ENCODE data around the gene LSM14A.
A peak's percentile ranks its signal among the peaks of the same experiment; 100 is the strongest.
"Not testable (repeated sequence)": the region's sequence is repeated elsewhere in the genome, so short reads cannot be mapped to it uniquely, and the experiment has no call there.

DNA sequence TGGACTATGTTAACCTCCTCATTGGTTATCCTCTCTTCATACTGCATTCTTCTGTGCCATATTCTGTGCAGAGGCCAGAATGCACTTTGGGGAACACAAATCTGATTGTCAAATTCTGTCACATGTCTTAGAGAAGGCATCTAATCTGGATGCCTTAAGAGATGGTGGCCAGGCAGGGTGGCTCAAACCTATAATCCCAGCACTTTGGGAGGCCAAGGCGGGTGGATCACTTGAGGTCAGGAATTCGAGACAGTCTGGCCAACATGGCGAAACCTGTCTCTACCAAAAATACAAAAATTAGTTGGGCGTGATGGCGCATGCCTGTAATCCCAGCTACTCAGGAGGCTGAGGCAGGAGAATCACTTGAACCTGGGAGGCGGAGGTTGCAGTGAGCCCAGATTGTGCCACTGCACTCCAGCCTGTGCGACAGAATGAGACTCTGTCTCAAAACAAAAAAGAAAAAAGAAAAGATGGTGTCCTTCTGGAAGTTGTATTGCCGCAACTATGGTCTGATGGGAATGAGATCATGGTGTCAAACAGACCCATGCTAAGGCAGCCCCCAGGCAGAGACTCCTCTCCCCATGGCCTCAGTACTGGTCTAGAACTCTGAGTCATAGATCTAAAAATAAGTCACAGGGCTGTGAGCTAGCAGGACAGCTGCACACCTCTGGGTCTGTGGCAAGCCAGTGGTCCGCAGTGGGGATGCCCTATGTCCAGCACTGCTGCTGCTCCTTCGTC lies 71.0 kb downstream of the LSM14A start:
- TF ChIP-seq, protein P1, sequence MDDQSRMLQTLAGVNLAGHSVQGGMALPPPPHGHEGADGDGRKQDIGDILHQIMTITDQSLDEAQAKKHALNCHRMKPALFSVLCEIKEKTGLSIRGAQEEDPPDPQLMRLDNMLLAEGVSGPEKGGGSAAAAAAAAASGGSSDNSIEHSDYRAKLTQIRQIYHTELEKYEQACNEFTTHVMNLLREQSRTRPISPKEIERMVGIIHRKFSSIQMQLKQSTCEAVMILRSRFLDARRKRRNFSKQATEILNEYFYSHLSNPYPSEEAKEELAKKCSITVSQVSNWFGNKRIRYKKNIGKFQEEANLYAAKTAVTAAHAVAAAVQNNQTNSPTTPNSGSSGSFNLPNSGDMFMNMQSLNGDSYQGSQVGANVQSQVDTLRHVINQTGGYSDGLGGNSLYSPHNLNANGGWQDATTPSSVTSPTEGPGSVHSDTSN (CRISPR knock-in tag; IDR thresholded peaks at IDR 0.05) = not testable (repeated sequence)
- TF ChIP-seq, protein P2, sequence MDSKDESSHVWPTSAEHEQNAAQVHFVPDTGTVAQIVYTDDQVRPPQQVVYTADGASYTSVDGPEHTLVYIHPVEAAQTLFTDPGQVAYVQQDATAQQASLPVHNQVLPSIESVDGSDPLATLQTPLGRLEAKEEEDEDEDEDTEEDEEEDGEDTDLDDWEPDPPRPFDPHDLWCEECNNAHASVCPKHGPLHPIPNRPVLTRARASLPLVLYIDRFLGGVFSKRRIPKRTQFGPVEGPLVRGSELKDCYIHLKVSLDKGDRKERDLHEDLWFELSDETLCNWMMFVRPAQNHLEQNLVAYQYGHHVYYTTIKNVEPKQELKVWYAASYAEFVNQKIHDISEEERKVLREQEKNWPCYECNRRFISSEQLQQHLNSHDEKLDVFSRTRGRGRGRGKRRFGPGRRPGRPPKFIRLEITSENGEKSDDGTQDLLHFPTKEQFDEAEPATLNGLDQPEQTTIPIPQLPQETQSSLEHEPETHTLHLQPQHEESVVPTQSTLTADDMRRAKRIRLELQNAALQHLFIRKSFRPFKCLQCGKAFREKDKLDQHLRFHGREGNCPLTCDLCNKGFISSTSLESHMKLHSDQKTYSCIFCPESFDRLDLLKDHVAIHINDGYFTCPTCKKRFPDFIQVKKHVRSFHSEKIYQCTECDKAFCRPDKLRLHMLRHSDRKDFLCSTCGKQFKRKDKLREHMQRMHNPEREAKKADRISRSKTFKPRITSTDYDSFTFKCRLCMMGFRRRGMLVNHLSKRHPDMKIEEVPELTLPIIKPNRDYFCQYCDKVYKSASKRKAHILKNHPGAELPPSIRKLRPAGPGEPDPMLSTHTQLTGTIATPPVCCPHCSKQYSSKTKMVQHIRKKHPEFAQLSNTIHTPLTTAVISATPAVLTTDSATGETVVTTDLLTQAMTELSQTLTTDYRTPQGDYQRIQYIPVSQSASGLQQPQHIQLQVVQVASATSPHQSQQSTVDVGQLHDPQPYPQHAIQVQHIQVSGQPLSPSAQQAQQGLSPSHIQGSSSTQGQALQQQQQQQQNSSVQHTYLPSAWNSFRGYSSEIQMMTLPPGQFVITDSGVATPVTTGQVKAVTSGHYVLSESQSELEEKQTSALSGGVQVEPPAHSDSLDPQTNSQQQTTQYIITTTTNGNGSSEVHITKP (tag by site-specific recombination; IDR thresholded peaks at IDR 0.05) = 0 out of 2 replicates have a peak, but pooled peaks have one; percentile 8
- TF ChIP-seq, protein P3, sequence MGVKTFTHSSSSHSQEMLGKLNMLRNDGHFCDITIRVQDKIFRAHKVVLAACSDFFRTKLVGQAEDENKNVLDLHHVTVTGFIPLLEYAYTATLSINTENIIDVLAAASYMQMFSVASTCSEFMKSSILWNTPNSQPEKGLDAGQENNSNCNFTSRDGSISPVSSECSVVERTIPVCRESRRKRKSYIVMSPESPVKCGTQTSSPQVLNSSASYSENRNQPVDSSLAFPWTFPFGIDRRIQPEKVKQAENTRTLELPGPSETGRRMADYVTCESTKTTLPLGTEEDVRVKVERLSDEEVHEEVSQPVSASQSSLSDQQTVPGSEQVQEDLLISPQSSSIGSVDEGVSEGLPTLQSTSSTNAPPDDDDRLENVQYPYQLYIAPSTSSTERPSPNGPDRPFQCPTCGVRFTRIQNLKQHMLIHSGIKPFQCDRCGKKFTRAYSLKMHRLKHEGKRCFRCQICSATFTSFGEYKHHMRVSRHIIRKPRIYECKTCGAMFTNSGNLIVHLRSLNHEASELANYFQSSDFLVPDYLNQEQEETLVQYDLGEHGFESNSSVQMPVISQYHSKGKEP (tag by site-specific recombination; IDR thresholded peaks at IDR 0.05) = not testable (repeated sequence)
- TF ChIP-seq, protein P4, sequence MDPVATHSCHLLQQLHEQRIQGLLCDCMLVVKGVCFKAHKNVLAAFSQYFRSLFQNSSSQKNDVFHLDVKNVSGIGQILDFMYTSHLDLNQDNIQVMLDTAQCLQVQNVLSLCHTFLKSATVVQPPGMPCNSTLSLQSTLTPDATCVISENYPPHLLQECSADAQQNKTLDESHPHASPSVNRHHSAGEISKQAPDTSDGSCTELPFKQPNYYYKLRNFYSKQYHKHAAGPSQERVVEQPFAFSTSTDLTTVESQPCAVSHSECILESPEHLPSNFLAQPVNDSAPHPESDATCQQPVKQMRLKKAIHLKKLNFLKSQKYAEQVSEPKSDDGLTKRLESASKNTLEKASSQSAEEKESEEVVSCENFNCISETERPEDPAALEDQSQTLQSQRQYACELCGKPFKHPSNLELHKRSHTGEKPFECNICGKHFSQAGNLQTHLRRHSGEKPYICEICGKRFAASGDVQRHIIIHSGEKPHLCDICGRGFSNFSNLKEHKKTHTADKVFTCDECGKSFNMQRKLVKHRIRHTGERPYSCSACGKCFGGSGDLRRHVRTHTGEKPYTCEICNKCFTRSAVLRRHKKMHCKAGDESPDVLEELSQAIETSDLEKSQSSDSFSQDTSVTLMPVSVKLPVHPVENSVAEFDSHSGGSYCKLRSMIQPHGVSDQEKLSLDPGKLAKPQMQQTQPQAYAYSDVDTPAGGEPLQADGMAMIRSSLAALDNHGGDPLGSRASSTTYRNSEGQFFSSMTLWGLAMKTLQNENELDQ (tag by site-specific recombination; IDR thresholded peaks at IDR 0.05; ENCODE audit: low read depth) = not testable (repeated sequence)
- TF ChIP-seq TCF7L2 (IDR thresholded peaks at IDR 0.05; ENCODE audit: borderline replicate concordance, low read depth, low read length); ZEB2 (tag by site-specific recombination; IDR thresholded peaks at IDR 0.05); ZNF23 (tag by site-specific recombination; IDR thresholded peaks at IDR 0.05; ENCODE audit: borderline replicate concordance): not testable (repeated sequence)
- TF ChIP-seq, protein P5, sequence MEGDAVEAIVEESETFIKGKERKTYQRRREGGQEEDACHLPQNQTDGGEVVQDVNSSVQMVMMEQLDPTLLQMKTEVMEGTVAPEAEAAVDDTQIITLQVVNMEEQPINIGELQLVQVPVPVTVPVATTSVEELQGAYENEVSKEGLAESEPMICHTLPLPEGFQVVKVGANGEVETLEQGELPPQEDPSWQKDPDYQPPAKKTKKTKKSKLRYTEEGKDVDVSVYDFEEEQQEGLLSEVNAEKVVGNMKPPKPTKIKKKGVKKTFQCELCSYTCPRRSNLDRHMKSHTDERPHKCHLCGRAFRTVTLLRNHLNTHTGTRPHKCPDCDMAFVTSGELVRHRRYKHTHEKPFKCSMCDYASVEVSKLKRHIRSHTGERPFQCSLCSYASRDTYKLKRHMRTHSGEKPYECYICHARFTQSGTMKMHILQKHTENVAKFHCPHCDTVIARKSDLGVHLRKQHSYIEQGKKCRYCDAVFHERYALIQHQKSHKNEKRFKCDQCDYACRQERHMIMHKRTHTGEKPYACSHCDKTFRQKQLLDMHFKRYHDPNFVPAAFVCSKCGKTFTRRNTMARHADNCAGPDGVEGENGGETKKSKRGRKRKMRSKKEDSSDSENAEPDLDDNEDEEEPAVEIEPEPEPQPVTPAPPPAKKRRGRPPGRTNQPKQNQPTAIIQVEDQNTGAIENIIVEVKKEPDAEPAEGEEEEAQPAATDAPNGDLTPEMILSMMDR (tag by site-specific recombination; IDR thresholded peaks at IDR 0.05) = not testable (repeated sequence)
